ENCODE measurements around the gene RNF112. TPM values are rescaled to one million over a fixed set of nuclear protein-coding genes. Genes with fewer than 3 reads are reported as not detected.

RNF112 gene
- total RNA-seq, 1 experiment from 2014 or later, result 0.10 TPM

GRCh38 chr17:19385521-19385983 is 25.5 kb upstream of the RNF112 start:
- intact Hi-C loops (cut with micrococcal nuclease; ENCODE audit: unreplicated experiment), result no loop called here
- Histone ChIP-seq H3K27me3 (ENCODE audit: control insufficient read depth, insufficient read depth, low read length) (no peaks in the 10 kb centered on the region), H3K4me1 (ENCODE audit: control insufficient read depth, insufficient read depth, low read length) (peaks cover 12% of the 10 kb centered on the region), H3K36me3 (ENCODE audit: control insufficient read depth, insufficient read depth, low read length) (no peaks in the 10 kb centered on the region), H3K27ac (ENCODE audit: low read length) (no peak overlapping the region), H3K9me3 (ENCODE audit: control insufficient read depth, insufficient read depth, low read depth, low read length) (no peaks in the 10 kb centered on the region), H3K4me3 (ENCODE audit: low read depth in 2 of 2, low read length in 2 of 2) (no peak overlapping the region; a peak in 1 of 4 replicates)
- in situ Hi-C loops (cut with HindIII; ENCODE audit: low pct_unique_long_range_greater_than_20kb, low sequenced_read_pairs), result no loop called here
- DNase-seq (ENCODE audit: low read depth, low spot score), result no peak
- CTCF ChIA-PET, result no interaction called here
- POLR2A ChIA-PET, result no interaction called here
- no peak for TF ChIP-seq REST (IDR thresholded peaks at IDR 0.05; ENCODE audit: insufficient read depth in 1 of 2, low read depth in 2 of 2, low read length in 1 of 2)
- no peak for TF ChIP-seq POLR2AphosphoS5 (IDR thresholded peaks at IDR 0.05; ENCODE audit: low read depth, low read length)
- TF ChIP-seq CTCF (IDR thresholded peaks at IDR 0.05), result no peak
- no peak for TF ChIP-seq TCF7L2 (IDR thresholded peaks at IDR 0.05; ENCODE audit: low read depth, low read length)
- no peak for TF ChIP-seq SIN3A (IDR thresholded peaks at IDR 0.05; ENCODE audit: borderline replicate concordance, insufficient read depth, low read depth, low read length)
- no TSS peak for BruUV-seq (replicated peaks)
- no peak for ATAC-seq

GRCh38 chr17:19386051-19386929 is 24.7 kb upstream of the RNF112 start:
- H3K27me3 ChIP-seq (ENCODE audit: control insufficient read depth, insufficient read depth, low read length), result no peaks in the 10 kb centered on the region
- peak overlapping the region in 1 of 2 experiments; percentile 27; a peak in 1 of 4 replicates for H3K4me3 ChIP-seq (ENCODE audit: low read depth in 2 of 2, low read length in 2 of 2)
- intact Hi-C loops (cut with micrococcal nuclease; ENCODE audit: unreplicated experiment) (no loop called here), in situ Hi-C loops (cut with HindIII; ENCODE audit: low pct_unique_long_range_greater_than_20kb, low sequenced_read_pairs) (no loop called here)
- ATAC-seq (peak; percentile 75), DNase-seq (ENCODE audit: low read depth, low spot score) (no peak)
- no peaks in the 10 kb centered on the region for H3K36me3 ChIP-seq (ENCODE audit: control insufficient read depth, insufficient read depth, low read length)
- H3K4me1 ChIP-seq (ENCODE audit: control insufficient read depth, insufficient read depth, low read length), result peaks cover 12% of the 10 kb centered on the region
- TF ChIP-seq REST (IDR thresholded peaks at IDR 0.05; ENCODE audit: insufficient read depth in 1 of 2, low read depth in 2 of 2, low read length in 1 of 2), result no peak
- TF ChIP-seq TCF7L2 (IDR thresholded peaks at IDR 0.05; ENCODE audit: low read depth, low read length), result no peak
- no peak for TF ChIP-seq POLR2AphosphoS5 (IDR thresholded peaks at IDR 0.05; ENCODE audit: low read depth, low read length)
- no peak for TF ChIP-seq SIN3A (IDR thresholded peaks at IDR 0.05; ENCODE audit: borderline replicate concordance, insufficient read depth, low read depth, low read length)
- TF ChIP-seq CTCF (IDR thresholded peaks at IDR 0.05), result no peak
- CTCF ChIA-PET, result interaction anchor here (0.6 kb wide), 1 partner anchor 50 kb away, joined by 4 read pairs; no protein-coding TSS in a partner anchor
- POLR2A ChIA-PET, result no interaction called here
- H3K27ac ChIP-seq (ENCODE audit: low read length), result no peak overlapping the region
- BruUV-seq (replicated peaks), result no TSS peak
- H3K9me3 ChIP-seq (ENCODE audit: control insufficient read depth, insufficient read depth, low read depth, low read length), result no peaks in the 10 kb centered on the region
